Measurements from ENCODE around the gene TBX10.

The TBX10 gene

DNA sequence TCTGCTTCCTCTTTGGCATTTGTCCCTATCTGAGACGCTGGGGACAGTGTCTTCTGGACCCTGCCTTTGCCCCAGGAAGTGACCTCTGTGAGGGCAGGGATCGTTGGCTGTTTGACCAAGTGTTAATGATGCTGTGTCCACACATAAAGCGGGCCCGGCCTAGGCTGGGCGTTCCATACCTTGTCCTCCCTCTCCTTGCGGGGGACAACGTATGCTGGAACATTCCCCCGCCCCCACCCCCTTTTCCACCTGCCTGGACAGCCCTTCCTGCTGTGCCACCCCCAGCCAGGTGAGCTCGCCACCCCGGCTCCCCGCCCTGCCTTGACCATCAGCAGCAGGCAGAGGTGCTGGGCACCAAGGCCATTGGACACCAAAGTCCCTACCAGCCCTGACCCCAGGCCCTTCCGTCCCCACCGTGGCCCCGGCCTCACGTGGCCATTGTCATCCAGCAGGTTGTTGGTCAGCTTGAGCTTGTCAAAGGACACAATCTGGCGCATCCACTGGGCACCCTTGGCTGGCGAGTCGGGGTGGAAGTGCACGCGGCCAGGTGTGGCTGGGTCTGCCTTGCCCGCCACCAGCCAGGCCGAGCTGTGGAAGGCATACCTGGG, 5.7 kb downstream of the TBX10 start:
- H3K27me3 ChIP-seq (ENCODE audit: insufficient read depth, low read length), result peaks cover under 1% of the 10 kb centered on the region; the same call in 1 of the 2 replicates
- H3K36me3 ChIP-seq (ENCODE audit: insufficient read depth, low read length), result no peaks in the 10 kb centered on the region
- H3K27ac ChIP-seq (ENCODE audit: low read depth, low read length), result no peak overlapping the region
- H3K4me1 ChIP-seq (ENCODE audit: insufficient read depth, low read length), result no peaks in the 10 kb centered on the region
- WGBS, result 93% methylated on average over 22 of the region's 22 CpGs
- no peak overlapping the region for H3K4me3 ChIP-seq (ENCODE audit: low read length)
- no peaks in the 10 kb centered on the region for H3K9me3 ChIP-seq (ENCODE audit: insufficient read depth, low read depth, low read length)
- H3K9ac ChIP-seq (ENCODE audit: low read depth, low read length), result no peak overlapping the region

DNA sequence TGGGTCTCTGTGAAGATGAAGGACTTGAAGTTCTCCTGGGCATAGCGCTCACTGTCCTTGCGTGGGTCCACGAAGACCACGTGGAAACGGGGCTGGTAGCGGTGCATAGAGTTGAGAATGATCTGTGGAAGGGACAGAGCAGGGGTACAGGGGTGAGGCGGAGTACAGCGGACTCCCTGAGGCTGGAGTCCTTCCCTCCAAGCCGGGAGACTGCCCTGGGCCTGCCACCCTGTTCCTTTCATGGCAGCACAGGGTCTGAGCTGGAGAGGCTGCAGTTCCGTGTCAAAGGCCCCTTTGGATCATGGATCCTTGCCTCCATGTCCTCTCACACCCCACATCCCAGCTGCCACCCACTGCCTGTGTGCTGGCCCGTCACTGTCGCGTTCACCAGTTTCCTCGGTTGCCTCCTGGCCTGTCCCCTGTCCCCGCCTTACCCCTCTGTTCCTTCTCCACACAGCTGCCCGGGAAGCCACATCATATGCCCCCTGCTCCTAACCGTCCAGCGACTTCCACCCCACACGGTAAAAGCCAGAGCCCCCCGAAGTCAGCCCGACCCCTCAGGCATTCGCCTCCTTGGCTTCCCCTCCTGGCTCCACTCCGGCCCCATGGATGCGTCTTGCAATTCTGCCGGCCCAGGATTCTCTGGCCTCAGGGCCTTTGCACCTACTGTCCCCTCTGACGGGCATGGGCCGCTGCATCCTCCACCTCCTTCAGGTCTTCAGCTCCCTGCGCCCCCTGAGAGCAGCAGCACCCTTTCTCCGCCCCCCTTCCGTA, 6.4 kb downstream of the TBX10 start:
- Histone ChIP-seq H3K4me1 (ENCODE audit: insufficient read depth, low read length) (no peaks in the 10 kb centered on the region), H3K4me3 (ENCODE audit: low read length) (no peak overlapping the region), H3K27me3 (ENCODE audit: insufficient read depth, low read length) (no peaks in the 10 kb centered on the region), H3K9ac (ENCODE audit: low read depth, low read length) (no peak overlapping the region), H3K9me3 (ENCODE audit: insufficient read depth, low read depth, low read length) (no peaks in the 10 kb centered on the region), H3K27ac (ENCODE audit: low read depth, low read length) (no peak overlapping the region), H3K36me3 (ENCODE audit: insufficient read depth, low read length) (no peaks in the 10 kb centered on the region)
- WGBS, result 88% methylated on average over 30 of the region's 30 CpGs

DNA sequence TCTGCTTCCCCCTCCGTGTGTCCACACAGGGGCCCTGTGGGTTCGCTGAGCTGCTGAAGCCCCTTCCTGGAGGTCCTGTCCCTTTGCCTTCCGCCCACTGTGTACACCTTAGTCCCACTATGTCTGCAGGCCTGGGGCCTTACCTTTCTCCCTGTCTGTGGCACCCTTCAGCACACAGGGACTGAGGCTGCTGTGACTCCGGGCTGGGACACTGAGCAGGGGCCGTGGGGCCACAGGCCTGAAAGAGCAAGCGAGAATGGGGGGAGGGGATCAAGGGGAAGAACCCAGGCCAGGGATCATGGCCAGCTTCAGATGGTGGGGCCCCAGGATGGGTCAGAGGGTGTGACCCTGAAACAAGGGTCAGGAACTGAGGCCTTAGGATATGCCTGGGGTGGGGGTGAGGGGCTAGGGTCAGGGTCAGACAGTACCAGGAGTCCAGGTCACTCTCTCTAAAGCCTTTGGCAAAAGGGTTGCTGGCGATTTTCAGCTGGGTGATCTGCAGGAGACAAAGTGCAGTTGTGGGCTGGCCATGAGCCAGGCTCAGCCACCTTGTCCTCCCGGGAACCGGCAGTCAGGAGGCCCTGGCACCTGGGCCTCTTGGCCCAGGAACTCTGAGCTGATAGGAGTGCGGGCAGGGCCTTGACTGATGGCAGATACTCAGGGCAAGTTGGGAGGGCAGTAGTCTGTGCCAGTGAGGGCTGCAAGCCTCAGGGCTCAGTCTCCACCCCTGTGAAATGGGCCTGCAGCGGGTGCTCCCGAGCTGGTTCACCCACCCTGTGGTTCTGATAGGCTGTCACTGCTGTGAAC, 7.2 kb downstream of the TBX10 start:
- Histone ChIP-seq H3K9me3 (ENCODE audit: insufficient read depth, low read depth, low read length) (no peaks in the 10 kb centered on the region), H3K9ac (ENCODE audit: low read depth, low read length) (no peak overlapping the region), H3K4me3 (ENCODE audit: low read length) (no peak overlapping the region), H3K36me3 (ENCODE audit: insufficient read depth, low read length) (peaks cover under 1% of the 10 kb centered on the region; the same call in 1 of the 2 replicates), H3K27ac (ENCODE audit: low read depth, low read length) (no peak overlapping the region), H3K4me1 (ENCODE audit: insufficient read depth, low read length) (no peaks in the 10 kb centered on the region), H3K27me3 (ENCODE audit: insufficient read depth, low read length) (no peaks in the 10 kb centered on the region)
- WGBS, result 88% methylated on average over 12 of the region's 12 CpGs

DNA sequence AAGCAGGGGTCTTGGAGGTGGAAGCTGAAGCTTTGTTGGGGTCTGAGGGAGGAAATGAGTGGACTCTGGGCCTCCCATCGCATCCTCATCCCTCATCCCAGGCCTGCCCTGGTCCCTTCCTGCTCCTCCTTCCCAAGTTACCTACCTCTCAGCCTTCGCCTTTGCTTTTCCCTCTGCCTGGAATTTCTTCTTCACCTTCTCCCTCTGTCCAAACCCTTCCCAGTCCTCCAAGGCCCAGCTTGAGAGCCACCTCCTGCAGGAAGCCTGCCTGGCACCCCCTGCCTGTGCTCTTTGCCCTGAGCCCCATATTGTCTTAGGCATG, 7.7 kb downstream of the TBX10 start:
- H3K9ac ChIP-seq (ENCODE audit: low read depth, low read length), result no peak overlapping the region
- no peak overlapping the region for H3K27ac ChIP-seq (ENCODE audit: low read depth, low read length)
- no peaks in the 10 kb centered on the region for H3K4me1 ChIP-seq (ENCODE audit: insufficient read depth, low read length)
- 92% methylated on average over 2 of the region's 2 CpGs for WGBS
- no peaks in the 10 kb centered on the region for H3K9me3 ChIP-seq (ENCODE audit: insufficient read depth, low read depth, low read length)
- no peaks in the 10 kb centered on the region for H3K27me3 ChIP-seq (ENCODE audit: insufficient read depth, low read length)
- no peak overlapping the region for H3K4me3 ChIP-seq (ENCODE audit: low read length)
- peaks cover 7% of the 10 kb centered on the region; the same call in 1 of the 2 replicates for H3K36me3 ChIP-seq (ENCODE audit: insufficient read depth, low read length)

DNA sequence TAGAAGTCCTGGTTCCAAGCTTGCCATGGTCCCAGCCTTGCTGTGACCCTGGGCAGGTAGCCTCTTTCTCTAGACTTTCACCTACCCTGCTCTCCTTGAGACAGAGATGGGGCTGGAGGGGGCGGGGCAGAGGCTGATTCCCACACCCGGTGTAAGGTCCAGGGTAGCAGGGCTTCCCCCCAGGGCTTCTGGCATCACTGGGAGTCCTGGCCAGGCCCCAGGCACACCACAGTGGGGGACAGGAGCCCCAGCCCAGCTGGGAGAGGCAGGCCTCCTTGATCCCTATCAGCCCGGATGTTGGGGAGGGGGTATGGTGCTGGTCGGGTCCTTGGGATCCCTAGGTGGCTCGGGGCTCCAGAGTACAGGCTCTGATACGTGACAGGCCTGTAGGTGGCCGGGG, 8.2 kb downstream of the TBX10 start:
- Histone ChIP-seq H3K4me1 (ENCODE audit: insufficient read depth, low read length) (no peaks in the 10 kb centered on the region), H3K27ac (ENCODE audit: low read depth, low read length) (no peak overlapping the region), H3K36me3 (ENCODE audit: insufficient read depth, low read length) (peaks cover 7% of the 10 kb centered on the region; the same call in 1 of the 2 replicates), H3K9me3 (ENCODE audit: insufficient read depth, low read depth, low read length) (no peaks in the 10 kb centered on the region), H3K27me3 (ENCODE audit: insufficient read depth, low read length) (no peaks in the 10 kb centered on the region), H3K9ac (ENCODE audit: low read depth, low read length) (no peak overlapping the region), H3K4me3 (ENCODE audit: low read length) (peak overlapping the region; percentile 93)
- WGBS, result 71% methylated on average over 7 of the region's 7 CpGs

DNA sequence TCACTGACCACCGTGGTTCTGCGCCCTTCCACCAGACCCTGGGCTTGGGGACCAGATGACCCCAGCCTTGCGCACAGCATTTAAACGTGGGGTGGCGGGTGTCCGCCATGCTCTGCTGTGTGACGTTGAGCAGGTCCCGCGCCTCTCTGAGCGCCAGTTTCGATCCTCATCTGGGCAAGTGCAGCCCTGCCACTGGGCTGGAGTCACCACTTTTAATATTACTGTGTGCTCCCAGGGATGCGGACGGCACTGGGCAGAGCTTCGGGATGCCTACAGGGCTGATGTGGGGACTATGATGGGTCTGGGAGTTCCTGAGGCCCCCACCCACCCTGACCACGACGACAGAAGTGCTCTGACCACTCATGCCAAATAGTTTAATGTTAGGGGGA, 8.6 kb downstream of the TBX10 start:
- peaks cover 7% of the 10 kb centered on the region for H3K36me3 ChIP-seq (ENCODE audit: insufficient read depth, low read length)
- H3K4me3 ChIP-seq (ENCODE audit: low read length), result peak overlapping the region; percentile 93
- H3K9ac ChIP-seq (ENCODE audit: low read depth, low read length), result peak overlapping the region; percentile 84
- no peaks in the 10 kb centered on the region for H3K27me3 ChIP-seq (ENCODE audit: insufficient read depth, low read length)
- H3K4me1 ChIP-seq (ENCODE audit: insufficient read depth, low read length), result no peaks in the 10 kb centered on the region
- H3K9me3 ChIP-seq (ENCODE audit: insufficient read depth, low read depth, low read length), result no peaks in the 10 kb centered on the region
- peak overlapping the region; percentile 92 for H3K27ac ChIP-seq (ENCODE audit: low read depth, low read length)
- 49% methylated on average over 16 of the region's 16 CpGs for WGBS

DNA sequence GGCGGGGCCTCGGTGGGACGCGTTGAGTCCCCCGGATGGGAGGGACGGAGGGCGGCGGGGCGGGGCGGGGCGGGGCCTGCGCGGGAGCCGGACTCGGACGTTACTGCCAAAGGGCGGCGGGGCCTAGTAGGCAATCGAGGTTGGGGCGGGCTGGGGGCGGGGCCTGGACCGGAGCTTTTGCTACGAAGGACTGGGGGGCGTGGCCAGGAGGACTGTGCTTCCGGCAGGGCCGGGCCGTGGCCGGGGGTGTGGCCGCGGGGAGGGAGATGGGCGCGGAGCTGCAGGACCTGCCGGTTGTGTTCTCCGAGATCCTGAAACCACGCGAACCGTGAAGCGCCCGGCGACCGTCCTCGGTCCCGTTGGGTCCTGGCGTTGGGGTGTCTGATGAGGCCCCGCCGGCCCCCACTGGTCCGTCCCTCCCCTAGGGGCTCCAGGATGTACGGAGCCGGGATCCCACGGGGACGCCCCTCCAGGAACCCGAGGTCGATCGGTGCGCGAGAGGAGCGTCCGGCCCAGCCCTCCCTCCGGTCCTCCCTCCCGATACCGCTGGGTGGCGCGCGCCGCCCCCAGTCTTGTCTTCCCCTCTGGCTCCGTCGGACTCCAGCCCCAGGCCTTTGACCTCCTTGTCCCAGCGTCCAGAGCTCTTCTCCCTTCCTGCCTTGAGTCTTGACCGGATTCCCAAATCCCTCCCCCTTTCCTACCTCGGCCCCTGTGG, 9.2 kb downstream of the TBX10 start:
- H3K9me3 ChIP-seq (ENCODE audit: insufficient read depth, low read depth, low read length), result no peaks in the 10 kb centered on the region
- H3K27ac ChIP-seq (ENCODE audit: low read depth, low read length), result peak overlapping the region; percentile 92
- H3K27me3 ChIP-seq (ENCODE audit: insufficient read depth, low read length), result no peaks in the 10 kb centered on the region
- no peaks in the 10 kb centered on the region for H3K4me1 ChIP-seq (ENCODE audit: insufficient read depth, low read length)
- H3K4me3 ChIP-seq (ENCODE audit: low read length), result peak overlapping the region; percentile 93
- peaks cover 7% of the 10 kb centered on the region for H3K36me3 ChIP-seq (ENCODE audit: insufficient read depth, low read length)
- peak overlapping the region; percentile 84 for H3K9ac ChIP-seq (ENCODE audit: low read depth, low read length)
- WGBS, result under 1% methylated on average over 67 of the region's 70 CpGs

DNA sequence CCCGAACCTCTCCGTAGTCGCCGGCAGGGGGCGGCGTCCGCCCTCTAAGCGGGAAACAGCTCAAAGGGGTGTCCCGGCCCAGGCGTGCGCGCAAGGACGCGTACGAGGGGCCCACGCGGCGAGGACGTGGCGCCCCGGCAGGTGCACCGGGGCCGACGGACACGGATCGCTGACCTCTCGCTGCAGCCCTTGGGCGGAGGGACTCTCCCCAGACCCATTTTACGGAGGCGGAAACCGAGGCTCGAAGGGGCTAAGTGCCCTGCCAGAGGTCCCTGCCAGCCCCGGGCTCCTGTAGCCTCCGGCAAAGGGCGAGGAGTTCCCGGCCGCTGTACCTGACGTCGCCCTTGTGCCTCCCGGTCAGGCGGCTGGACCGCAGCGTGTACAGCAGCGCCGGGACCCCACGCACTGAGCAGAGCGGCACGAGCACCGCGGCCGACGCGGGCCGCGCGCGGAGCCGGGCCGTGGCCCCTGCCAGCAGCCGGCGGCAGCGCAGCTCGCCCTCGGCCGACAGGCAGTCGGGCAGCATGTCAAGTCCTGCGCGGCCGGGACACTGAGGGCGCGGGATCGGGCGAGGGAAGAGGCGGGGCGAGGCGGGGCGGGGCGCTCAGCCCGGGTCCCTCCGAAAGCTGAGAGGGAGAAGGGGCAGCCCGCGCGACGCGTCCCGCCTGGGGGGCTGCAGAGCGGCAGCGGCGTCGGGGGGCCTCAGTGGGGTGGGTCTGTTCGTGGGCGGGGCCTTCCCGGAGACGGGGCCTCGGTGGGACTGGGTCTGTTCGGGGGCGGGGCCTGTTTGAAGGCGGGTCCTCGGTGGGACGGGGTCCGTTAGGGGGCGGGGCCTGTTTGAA, 10.0 kb downstream of the TBX10 start, which contains the start of gene NUDT8:
TSS of gene NUDT8 (minus strand) at position 552 of the 842 bp plus-strand sequence. CDS start at position 526, 26 bp downstream.
- Histone ChIP-seq H3K27ac (ENCODE audit: low read depth, low read length) (peak within 1 kb of the TSS; percentile 92), H3K4me1 (ENCODE audit: insufficient read depth, low read length) (no peaks in the 10 kb centered on the region), H3K27me3 (ENCODE audit: insufficient read depth, low read length) (no peaks in the 10 kb centered on the region), H3K9ac (ENCODE audit: low read depth, low read length) (peak within 1 kb of the TSS; percentile 84), H3K4me3 (ENCODE audit: low read length) (peak within 1 kb of the TSS; percentile 93), H3K9me3 (ENCODE audit: insufficient read depth, low read depth, low read length) (no peaks in the 10 kb centered on the region), H3K36me3 (ENCODE audit: insufficient read depth, low read length) (peaks cover 7% of the 10 kb centered on the region)
- under 1% methylated on average over 101 of the region's 102 CpGs for WGBS

DNA sequence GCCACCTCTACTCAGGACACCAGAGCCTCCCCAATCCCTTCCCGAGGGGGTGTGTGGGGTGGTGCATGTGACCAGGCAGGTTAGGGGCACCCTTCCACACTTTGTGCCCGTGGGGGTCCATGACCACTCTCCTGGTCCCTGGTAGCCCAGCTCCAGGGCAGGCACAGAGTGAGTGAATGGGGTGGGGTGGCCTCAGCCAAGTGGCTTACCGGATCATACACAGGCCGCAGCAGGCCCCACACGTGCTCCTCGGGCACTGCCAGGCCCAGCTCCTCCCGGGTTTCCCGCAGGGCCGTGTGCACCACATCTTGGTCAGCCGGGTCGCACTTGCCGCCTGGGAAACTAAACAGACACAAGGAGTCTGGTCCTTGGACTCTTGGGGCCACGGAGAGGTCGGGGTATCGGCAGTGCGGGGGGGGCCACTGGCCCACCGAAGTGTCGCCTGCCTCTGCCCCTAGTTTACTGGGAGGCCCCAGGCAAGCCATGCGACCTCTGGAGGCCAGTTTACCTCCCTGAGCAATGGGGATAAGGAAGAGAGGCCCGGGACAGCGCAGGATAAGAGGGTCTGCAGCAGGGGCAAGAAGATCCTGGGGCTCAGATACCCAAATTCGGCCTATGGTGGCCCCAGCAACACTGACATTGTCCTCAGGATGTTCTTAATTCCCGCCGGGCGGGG, 10.7 kb downstream of the TBX10 start:
- peak overlapping the region; percentile 61; the same call in 1 of the 2 replicates for H3K4me3 ChIP-seq (ENCODE audit: low read length)
- H3K27me3 ChIP-seq (ENCODE audit: insufficient read depth, low read length), result no peaks in the 10 kb centered on the region
- H3K9me3 ChIP-seq (ENCODE audit: insufficient read depth, low read depth, low read length), result no peaks in the 10 kb centered on the region
- H3K36me3 ChIP-seq (ENCODE audit: insufficient read depth, low read length), result peaks cover 7% of the 10 kb centered on the region
- peak overlapping the region; percentile 29 for H3K9ac ChIP-seq (ENCODE audit: low read depth, low read length)
- H3K4me1 ChIP-seq (ENCODE audit: insufficient read depth, low read length), result no peaks in the 10 kb centered on the region
- H3K27ac ChIP-seq (ENCODE audit: low read depth, low read length), result peak overlapping the region; percentile 85
- WGBS, result 42% methylated on average over 24 of the region's 25 CpGs
